GM21360 (cell line): ENCODE measurements around the gene CTBP2.

Experiments
- ATAC-seq: cut with Tn5 transposase; IDR thresholded peaks from one replicate; pipeline ENCODE4 v1.9.1; 2021; ENCODE audit warnings: mild to moderate bottlenecking, moderate library complexity; ENCODE audit not compliant: unreplicated experiment

Gene CTBP2

GRCh38 chr10:125107166-125107949 lies 53.0 kb downstream of the CTBP2 start:
- no peak for ATAC-seq

GRCh38 chr10:125106586-125106985 lies 53.8 kb downstream of the CTBP2 start:
- ATAC-seq = no peak

DNA sequence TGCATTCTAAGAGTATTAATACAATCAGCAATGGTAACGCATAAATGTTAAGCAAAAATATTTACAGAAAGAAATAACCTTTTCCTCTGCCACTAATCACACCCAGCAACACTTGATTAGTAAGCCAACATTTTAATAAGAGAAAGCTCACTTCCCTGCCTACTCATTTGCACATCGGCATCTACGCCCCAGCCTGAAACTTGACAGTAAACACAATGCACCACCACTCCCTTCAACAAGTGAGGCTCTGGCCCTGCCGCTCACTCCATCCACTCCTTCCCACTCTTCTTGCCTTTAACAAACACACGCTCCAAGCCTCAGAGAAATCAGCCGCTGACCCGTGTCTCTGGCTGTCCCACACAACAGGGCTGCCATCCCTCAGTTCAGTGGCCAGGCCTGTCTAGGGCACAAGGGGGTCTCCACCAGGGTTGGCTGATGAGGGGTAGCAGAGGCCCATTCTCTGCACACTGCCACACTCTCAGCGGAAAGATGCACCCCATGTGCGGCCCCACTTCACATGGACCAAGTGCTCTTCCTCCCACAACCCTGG lies 54.6 kb downstream of the CTBP2 start:
- ATAC-seq = no peak

DNA sequence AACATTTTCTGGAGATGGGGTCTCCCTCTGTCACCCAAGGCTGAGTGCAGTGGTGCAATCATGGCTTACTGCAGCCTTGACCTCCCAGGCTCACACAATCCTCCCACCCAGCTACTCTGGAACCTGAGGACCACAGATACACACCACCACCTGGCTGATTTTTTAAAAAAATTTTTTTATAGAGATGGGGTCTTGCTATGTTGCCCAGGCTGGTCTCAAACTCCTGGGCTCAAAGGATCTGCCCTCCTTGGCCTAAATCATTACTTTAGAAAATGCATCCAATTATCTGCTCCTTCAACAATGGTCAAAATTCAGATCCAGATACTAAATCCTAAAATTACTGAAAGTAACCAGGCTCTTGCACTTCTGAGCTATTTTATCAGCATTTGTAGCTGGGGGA lies 55.2 kb downstream of the CTBP2 start:
- ATAC-seq = no peak

- no peak for ATAC-seq
Measured at GRCh38 chr10:125104559-125104958, 55.8 kb downstream of the CTBP2 start.

DNA sequence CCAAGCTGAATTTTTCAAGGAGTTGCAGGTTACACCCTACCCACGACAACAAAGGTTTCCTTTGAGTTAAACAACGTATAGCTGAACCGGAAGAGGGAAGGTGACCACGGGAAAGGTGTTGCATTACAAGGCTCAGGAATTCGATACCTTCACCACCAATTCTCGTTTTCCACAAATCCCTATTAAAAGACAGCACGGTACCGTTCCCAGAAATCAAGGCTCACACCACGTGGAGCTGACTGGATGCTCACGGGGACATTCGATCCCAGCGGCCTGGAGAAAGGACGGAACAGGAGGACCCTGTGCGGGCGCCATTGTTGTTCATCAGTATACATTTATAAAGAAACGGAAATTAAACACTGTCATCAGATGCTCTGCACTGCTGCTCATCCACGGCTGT lies 56.4 kb downstream of the CTBP2 start:
- no peak for ATAC-seq

GRCh38 chr10:125103466-125103865 lies 56.9 kb downstream of the CTBP2 start:
- no peak for ATAC-seq

DNA sequence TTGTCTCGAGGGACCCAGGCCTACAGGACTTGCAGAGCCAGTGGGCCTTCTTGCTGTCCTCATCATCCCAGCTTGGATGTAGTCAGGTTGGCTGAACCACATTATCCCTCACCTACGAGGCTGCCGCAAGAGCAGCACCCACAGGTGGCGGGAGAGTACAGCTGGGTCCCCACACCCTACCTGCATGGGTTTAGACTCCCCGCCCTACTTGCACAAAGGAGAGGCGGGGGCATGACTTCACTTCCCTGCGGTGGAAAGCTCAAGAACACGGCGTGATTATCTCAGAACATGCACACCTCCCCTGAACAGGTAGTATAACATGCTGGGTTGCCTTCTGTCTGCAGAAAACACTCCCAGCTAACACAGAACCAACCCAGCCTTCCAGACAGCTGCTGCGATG lies 57.5 kb downstream of the CTBP2 start:
- ATAC-seq = no peak

- no peak for ATAC-seq
Measured at GRCh38 chr10:125102246-125102645, 58.1 kb downstream of the CTBP2 start.

- ATAC-seq = no peak
Measured at GRCh38 chr10:125101581-125101980, 58.8 kb downstream of the CTBP2 start.

GRCh38 chr10:125101049-125101448 lies 59.3 kb downstream of the CTBP2 start:
- no peak for ATAC-seq

GRCh38 chr10:125097409-125098070 lies 62.8 kb downstream of the CTBP2 start:
- ATAC-seq = no peak

GRCh38 chr10:125096975-125097374 lies 63.4 kb downstream of the CTBP2 start:
- ATAC-seq = no peak

DNA sequence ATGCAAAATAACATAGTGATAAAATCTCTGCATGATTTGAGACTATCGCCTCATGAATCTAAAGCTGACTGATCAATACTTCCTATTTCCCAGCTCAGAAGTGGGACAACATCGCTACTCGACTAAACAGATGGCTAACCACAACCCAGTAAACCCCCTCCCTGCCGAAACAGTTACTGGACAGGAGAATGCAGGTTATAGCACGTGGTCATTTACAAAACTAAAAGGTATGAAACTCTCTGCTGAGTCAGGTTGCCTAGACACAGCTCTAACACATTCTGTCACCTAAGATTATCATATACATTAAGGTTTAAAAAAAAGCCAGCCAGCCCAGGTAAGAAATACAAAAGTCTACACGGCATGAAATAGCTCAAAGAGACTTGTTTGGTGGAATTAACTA lies 64.0 kb downstream of the CTBP2 start:
- no peak for ATAC-seq

DNA sequence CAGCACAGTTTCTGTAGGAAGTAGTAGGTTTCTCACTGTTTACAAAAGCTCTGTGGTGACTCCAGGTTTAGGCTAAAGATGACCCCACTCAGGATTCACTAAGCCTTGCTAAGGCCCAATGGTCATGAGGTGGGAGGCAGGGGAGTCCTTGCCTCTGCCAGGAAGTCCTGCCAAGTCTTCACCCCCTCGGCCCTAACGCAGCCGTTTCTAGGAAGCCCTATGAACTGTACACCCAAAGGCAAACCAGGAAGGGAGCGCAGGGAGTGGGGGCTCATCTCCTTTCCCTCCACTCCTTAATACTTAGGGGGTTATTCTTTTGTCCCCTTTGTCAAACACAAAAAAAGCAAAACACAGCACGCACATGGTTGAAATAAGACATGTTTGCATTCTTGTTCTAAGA lies 64.6 kb downstream of the CTBP2 start:
- ATAC-seq = no peak

- ATAC-seq = no peak
Measured at GRCh38 chr10:125095228-125095627, 65.1 kb downstream of the CTBP2 start.

GRCh38 chr10:125094806-125095205 lies 65.6 kb downstream of the CTBP2 start:
- ATAC-seq = no peak

DNA sequence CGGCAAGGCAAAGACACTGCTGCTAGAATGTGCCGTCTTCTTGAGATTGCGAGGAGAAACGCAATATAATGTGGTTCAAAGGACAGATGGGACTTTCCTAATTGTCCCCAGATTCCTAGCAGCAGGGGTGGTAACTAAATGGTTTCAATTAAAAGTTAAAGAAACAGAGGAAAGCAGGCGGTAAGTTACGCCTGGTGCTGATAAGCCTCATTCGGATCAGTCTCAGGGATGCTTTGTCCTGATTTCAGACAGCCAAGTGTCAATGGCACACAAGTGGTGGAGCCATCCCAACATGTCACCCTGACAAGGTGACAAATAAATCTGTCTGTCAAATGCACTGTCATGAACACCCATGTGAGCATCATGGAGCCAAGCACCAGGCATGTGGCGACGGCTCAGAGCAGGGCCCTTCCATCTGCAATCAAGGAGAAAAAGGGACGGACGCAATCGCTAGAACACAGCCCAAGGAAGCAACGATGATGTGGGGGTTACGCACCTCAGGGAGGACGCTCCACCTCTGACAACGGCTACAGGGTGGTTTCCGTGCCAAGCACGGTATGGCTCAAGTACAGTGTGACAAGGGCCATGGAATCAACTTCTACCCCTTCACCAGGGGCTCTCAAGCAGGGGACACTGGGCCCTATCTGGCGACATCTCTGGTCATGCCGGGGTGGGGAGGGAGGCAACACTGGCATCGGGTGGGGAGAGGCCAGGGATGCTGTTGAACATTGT lies 66.2 kb downstream of the CTBP2 start:
- ATAC-seq = no peak

- no peak for ATAC-seq
Measured at GRCh38 chr10:125093199-125093973, 67.0 kb downstream of the CTBP2 start.

GRCh38 chr10:125092564-125093031 lies 67.8 kb downstream of the CTBP2 start:
- ATAC-seq = no peak

DNA sequence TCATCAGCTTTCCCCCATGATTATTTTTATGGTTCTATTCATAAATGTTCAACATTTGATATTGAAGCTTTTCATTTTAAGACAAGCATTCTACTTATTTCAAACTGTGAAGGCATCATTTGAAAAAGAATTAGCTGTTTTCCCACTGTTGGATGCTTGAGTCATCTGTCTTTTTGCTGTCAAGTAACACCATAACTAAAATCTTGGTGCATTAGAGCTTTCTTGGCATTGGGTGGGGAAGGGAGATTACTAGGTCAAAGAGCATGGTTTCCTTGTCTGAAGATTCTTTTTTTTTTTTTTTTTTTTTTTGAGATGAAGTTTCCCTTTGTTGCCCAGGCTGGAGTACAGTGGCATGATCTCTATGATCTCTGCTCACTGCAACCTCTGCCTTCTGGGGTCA lies 68.5 kb downstream of the CTBP2 start:
- no peak for ATAC-seq
